T follicular helper cell (primary cell): Measurements from ENCODE around the gene KLHDC10.
"Not testable (repeated sequence)": the region's sequence is repeated elsewhere in the genome, so short reads cannot be mapped to it uniquely, and the experiment has no call there.

ENCODE experiments used
- DNase-seq: peaks from one replicate; pipeline ENCODE4 v3.0.0-alpha.2; 2020; ENCODE audit warnings: low read depth

Gene KLHDC10

GRCh38 chr7:130156140-130156539 lies 85.8 kb downstream of the KLHDC10 start:
- DNase-seq: no peak

- no peak for DNase-seq
Measured at GRCh38 chr7:130157700-130158099, 87.4 kb downstream of the KLHDC10 start.

DNA sequence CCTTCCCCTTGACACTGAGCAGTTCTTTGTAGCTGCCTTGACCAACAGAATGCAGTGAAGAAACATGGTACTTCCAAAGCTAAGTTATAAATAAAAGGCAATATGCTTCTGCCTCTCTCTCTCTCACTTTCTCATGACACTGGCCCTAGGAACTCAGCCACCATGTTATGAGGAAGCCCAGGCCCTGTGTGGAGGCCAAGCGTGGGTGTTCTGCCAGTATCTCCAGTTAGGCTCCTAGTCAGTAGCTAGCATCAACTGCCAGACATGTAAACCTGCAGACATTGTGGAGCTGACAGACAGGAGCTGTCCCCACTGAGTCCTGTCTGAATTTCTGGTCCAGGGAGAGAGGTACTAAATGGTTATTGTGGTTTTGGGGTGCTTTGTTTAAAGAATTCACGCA lies 89.7 kb downstream of the KLHDC10 start:
- no peak for DNase-seq

DNA sequence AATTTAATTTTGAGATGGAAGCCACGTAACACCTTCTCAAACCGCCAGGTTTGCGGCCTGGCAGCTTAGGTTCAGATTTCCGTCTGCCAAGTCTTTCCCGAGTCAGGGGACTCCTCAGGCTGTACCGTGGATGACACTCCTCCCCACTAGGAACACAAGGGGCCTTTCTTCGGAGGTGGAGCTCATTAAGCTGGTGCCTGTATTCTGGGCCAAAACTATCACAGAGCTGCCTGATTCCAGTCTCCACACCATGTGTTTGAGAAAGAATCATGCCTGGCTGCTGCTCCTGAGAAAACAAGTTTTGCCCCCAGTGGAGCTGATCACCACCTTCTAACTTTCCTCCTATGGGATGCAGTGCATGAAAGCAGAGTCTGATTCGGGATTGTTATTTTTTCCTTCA lies 90.1 kb downstream of the KLHDC10 start:
- no peak for DNase-seq

DNA sequence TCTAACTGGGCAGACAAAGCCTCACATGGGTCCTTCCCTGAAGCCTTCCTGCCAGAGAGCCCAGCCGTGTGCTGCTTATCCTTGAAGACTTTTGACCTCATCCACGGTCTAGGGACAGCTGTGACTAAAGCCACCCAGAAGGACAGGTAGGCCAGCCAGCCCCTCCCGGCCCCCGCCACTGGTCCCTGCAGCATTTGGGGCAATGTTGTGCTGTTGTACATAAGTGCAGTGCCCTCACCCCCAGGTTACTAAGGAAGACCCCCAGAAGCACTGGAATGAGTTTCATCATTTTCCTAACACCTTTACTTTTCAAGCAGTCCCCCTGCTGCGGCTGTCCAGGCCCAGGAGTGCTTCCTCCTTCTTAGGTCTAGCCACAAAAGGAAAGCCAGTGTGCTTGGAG lies 91.9 kb downstream of the KLHDC10 start:
- no peak for DNase-seq

GRCh38 chr7:130174237-130174959 lies 104.1 kb downstream of the KLHDC10 start:
- no peak for DNase-seq

- DNase-seq: no peak
Measured at GRCh38 chr7:130178251-130178650, 107.9 kb downstream of the KLHDC10 start.

DNA sequence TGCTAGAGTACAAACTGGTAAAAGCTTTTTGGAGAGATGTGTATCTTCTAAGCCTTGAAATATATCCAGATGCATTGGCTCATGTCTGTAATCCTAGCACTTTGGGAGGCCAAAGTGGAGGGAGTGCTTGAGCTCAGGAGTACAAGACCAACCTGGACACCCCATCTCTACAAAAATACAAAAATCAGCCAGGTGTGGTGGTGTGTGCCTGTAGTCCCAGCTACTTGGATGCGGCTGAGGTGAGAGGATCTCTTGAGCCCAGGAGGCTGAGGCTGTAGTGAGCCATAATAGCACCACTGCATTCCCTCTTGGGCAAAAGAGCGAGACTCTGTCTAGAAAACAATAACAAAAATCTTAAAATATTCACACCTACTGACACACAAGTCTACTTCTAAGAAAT lies 109.3 kb downstream of the KLHDC10 start:
- no peak for DNase-seq

- no peak for DNase-seq
Measured at GRCh38 chr7:130180571-130181262, 110.4 kb downstream of the KLHDC10 start.

GRCh38 chr7:130181263-130181605 lies 110.9 kb downstream of the KLHDC10 start:
- DNase-seq: no peak

- DNase-seq: no peak
Measured at GRCh38 chr7:130182990-130183389, 112.7 kb downstream of the KLHDC10 start.

GRCh38 chr7:130184349-130184748 lies 114.0 kb downstream of the KLHDC10 start:
- DNase-seq: not testable (repeated sequence)
